ENCODE results near the gene PEF1.

DNA sequence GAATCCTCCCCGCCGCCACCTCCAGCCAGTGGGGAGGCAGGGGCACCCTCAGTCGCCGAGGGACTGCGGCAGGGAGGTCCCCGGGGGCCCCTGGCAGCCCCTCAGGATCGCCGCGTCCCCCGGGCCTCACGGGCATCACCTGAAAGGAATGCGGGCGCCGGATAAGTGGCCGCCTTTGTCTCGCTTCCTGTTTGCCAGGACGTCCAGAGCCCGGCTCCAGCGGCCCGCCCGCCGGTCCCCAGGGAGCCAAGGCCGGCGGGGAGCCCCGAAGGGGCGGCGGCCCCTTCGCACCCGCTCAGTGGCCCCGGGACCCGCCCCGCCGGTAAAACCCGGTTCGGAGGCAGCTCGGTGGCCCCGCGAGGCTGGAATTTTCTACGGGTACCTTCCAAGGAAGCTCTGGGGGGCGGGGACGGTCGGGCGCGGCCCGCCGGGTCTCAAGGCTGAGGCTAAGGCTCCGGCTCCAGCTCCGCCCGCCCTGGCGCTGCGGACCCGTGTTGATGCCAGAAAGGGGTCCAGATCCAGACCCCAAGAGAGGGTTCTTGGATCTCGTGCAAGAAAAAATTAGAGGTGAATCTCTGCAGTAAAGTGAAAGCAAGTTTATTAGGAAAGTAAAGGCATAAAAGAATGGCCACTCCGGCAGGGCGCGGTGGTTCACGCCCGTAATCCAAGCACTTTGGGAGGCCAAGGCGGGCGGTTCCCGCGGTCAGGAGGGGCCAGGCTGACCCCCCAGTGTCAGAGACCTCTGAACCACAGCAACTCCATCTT, 55.7 kb downstream of the PEF1 start:
- no peak for TF ChIP-seq EZH2 (IDR thresholded peaks at IDR 0.05; ENCODE audit: low read length, unreplicated experiment)
- TF ChIP-seq, protein P1, sequence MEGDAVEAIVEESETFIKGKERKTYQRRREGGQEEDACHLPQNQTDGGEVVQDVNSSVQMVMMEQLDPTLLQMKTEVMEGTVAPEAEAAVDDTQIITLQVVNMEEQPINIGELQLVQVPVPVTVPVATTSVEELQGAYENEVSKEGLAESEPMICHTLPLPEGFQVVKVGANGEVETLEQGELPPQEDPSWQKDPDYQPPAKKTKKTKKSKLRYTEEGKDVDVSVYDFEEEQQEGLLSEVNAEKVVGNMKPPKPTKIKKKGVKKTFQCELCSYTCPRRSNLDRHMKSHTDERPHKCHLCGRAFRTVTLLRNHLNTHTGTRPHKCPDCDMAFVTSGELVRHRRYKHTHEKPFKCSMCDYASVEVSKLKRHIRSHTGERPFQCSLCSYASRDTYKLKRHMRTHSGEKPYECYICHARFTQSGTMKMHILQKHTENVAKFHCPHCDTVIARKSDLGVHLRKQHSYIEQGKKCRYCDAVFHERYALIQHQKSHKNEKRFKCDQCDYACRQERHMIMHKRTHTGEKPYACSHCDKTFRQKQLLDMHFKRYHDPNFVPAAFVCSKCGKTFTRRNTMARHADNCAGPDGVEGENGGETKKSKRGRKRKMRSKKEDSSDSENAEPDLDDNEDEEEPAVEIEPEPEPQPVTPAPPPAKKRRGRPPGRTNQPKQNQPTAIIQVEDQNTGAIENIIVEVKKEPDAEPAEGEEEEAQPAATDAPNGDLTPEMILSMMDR (conservative IDR thresholded peaks at IDR 0.05; ENCODE audit: low read depth, low read length) = no peak
